PFSK-1 (cell line): ENCODE measurements around the gene S100A10.

ENCODE experiments used
- FOXP2 ChIP-seq: optimal IDR thresholded peaks from 2 replicates; pipeline ENCODE3; 2011; ENCODE audit warnings: borderline replicate concordance, control low read depth, inconsistent platforms; ENCODE audit not compliant: insufficient read depth; ENCODE audit errors: extremely low read length, extremely low read depth
- POLR2AphosphoS5 ChIP-seq: IDR thresholded peaks from 2 replicates; pipeline ENCODE4 v1.6.1; 2012; ENCODE audit warnings: low read depth, mild to moderate bottlenecking, control low read depth, low read length, moderate library complexity
- SIN3A ChIP-seq: IDR thresholded peaks from 2 replicates; pipeline ENCODE4 v1.6.1; 2012; ENCODE audit warnings: mild to moderate bottlenecking, low read length, moderate library complexity, borderline replicate concordance; ENCODE audit not compliant: insufficient read depth
- TAF1 ChIP-seq: IDR thresholded peaks from 2 replicates; pipeline ENCODE4 v1.6.1; 2012; ENCODE audit warnings: low read length, control low read depth, borderline replicate concordance; ENCODE audit not compliant: insufficient read depth
- TF ChIP-seq, protein P1 (sequence below), 2 experiments: IDR thresholded peaks; 2 replicates each; pipeline versions ENCODE4 v1.6.1 to v1.8.0; 2011 to 2012; ENCODE audit warnings: low read depth in 2 of 2, low read length in 2 of 2, control low read depth in 1 of 2, inconsistent platforms in 1 of 2, mild to moderate bottlenecking in 1 of 2, moderate library complexity in 1 of 2; ENCODE audit not compliant: insufficient read depth in 1 of 2

DNA sequence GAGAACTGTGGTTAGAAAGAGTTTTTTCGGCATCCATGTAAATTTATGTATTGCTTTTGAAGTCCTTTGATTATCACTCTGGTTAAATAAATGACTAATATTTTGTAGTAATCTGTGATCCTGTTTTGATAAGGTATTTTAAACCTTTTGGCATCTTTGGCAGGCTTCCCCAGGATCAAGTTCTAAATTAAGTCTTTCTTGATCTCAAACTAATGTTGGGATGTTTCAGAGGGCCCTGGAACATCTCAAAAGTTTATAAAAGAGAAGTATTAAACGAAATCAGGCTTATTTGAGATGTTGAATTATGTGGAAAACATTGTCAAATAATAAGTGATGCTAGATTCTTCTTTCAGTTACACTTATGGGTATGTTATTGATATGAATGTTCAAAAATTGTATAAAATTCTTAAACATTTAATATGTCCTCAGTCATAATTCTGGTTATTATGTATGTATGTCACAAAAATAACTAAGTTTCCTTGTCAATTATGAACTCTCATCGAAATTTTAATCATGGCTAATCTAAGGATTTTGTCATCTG is 36.6 kb downstream of the S100A10 start:
- TF ChIP-seq POLR2AphosphoS5 (no peak), SIN3A (no peak), TAF1 (no peak), FOXP2 (no peak)
- TF ChIP-seq, protein P1, sequence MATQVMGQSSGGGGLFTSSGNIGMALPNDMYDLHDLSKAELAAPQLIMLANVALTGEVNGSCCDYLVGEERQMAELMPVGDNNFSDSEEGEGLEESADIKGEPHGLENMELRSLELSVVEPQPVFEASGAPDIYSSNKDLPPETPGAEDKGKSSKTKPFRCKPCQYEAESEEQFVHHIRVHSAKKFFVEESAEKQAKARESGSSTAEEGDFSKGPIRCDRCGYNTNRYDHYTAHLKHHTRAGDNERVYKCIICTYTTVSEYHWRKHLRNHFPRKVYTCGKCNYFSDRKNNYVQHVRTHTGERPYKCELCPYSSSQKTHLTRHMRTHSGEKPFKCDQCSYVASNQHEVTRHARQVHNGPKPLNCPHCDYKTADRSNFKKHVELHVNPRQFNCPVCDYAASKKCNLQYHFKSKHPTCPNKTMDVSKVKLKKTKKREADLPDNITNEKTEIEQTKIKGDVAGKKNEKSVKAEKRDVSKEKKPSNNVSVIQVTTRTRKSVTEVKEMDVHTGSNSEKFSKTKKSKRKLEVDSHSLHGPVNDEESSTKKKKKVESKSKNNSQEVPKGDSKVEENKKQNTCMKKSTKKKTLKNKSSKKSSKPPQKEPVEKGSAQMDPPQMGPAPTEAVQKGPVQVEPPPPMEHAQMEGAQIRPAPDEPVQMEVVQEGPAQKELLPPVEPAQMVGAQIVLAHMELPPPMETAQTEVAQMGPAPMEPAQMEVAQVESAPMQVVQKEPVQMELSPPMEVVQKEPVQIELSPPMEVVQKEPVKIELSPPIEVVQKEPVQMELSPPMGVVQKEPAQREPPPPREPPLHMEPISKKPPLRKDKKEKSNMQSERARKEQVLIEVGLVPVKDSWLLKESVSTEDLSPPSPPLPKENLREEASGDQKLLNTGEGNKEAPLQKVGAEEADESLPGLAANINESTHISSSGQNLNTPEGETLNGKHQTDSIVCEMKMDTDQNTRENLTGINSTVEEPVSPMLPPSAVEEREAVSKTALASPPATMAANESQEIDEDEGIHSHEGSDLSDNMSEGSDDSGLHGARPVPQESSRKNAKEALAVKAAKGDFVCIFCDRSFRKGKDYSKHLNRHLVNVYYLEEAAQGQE (IDR thresholded peaks at IDR 0.05; ENCODE audit: insufficient read depth in 1 of 2, low read depth in 2 of 2, low read length in 2 of 2) = no peak
